M059J (cell line): Measurements from ENCODE around the gene PAX5. TPM values are rescaled to one million over a fixed set of nuclear protein-coding genes. Genes with fewer than 3 reads are reported as not detected.

ENCODE experiments used
- DNase-seq: peaks from one replicate; pipeline ENCODE4 v3.0.0-alpha.2; 2012; ENCODE audit warnings: low read depth
- total RNA-seq: library from RNA; depleted of rRNA; stranded (reverse); fragments of >200 nt; shearing (Covaris generic); gene quantifications from 2 replicates; pipeline ENCODE4 v1.2.3, GENCODE V29; 2014

PAX5 gene
- total RNA-seq, 1 experiment from 2014 or later: not detected

GRCh38 chr9:36961561-36962325 lies 72.3 kb downstream of the PAX5 start:
- no peak for DNase-seq

DNA sequence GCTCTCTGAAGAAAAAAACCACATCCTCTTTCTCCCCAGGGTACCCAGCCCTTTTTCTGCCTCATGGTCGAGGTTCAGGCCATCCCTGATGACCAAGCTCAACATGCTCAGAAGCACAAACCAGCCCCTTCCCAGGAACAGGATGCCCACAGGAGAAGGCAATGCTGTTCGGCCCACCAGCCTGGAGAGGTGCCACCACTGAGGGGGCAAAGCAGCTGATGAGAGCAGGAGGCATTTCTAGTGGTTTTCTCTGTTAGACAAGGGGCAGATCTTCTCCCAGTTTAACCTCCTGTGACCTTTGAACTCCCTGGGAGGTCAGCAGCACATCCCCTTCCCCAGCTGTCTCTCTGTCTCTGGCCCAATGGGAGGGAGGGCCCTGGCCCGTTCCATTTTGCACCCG lies 73.0 kb downstream of the PAX5 start:
- no peak for DNase-seq

- no peak for DNase-seq
These were observed 73.5 kb downstream of the PAX5 start for GRCh38 chr9:36960575-36960955.

GRCh38 chr9:36959681-36960574 lies 74.1 kb downstream of the PAX5 start:
- no peak for DNase-seq

GRCh38 chr9:36956908-36957307 lies 77.2 kb downstream of the PAX5 start:
- no peak for DNase-seq

DNA sequence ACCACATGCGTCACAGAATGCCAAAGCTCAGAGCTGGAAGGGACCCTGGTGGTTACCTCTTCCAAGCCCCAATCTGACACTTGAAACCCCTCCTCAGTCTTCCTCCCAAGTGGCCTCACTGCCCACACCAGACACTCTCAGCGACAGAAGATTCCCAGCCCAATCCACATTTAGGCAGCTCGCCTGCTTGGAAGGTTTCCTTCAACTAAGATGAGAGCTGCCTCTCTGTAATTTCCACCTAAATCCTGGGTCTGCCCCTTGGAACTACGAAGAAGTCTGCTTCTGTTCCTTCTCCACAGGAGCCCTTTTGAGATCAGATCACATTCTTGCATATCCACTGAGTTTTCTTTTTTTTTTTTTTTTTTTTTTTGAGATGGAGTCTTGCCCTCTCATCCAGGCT lies 83.7 kb downstream of the PAX5 start:
- no peak for DNase-seq

- no peak for DNase-seq
These were observed 84.6 kb downstream of the PAX5 start for GRCh38 chr9:36949466-36949865.

- no peak for DNase-seq
These were observed 86.0 kb downstream of the PAX5 start for GRCh38 chr9:36948051-36948450.

- DNase-seq: peak; percentile 85
These were observed 87.4 kb downstream of the PAX5 start for GRCh38 chr9:36946653-36947052.

DNA sequence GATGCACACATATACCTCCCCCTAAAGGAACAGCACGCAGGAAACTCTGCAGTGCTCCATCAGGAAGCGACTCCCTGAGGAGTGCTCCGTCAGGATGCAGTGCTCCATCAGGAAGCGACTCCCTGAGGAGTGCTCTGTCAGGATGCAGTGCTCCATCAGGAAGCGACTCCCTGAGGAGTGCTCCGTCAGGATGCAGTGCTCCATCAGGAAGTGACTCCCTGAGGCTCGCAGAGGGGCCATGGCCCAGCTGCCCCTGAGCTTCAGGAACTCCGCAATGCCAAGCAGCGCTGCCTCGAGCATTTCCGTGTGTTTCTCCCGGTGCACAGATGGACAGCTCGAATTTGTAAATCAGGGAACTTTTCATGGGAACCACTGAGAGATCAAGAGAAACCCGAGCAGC lies 88.1 kb downstream of the PAX5 start:
- no peak for DNase-seq

- no peak for DNase-seq
These were observed 91.2 kb downstream of the PAX5 start for GRCh38 chr9:36942891-36943290.

- DNase-seq: no peak
These were observed 92.6 kb downstream of the PAX5 start for GRCh38 chr9:36941441-36941840.

DNA sequence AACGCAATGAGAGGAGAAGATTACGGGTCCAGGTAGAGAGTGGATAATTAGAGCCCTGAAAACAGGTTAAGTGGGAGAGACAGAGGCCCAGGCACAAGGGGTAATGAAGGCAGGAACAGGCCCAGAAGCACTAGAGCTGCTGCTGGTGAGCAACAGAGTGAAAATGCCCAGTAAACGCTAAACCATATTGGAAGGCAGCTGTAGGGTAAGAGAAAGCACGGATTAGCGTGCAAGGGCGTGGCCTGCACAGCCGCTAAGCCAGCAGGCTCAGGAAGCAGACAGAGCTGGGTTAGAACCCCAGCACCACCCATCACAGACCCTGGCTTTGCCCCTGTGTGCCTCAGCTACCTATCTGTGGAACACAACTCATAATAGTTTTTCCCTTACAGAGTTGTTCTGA lies 93.2 kb downstream of the PAX5 start:
- no peak for DNase-seq

GRCh38 chr9:36940500-36940853 lies 93.6 kb downstream of the PAX5 start:
- DNase-seq: no peak

DNA sequence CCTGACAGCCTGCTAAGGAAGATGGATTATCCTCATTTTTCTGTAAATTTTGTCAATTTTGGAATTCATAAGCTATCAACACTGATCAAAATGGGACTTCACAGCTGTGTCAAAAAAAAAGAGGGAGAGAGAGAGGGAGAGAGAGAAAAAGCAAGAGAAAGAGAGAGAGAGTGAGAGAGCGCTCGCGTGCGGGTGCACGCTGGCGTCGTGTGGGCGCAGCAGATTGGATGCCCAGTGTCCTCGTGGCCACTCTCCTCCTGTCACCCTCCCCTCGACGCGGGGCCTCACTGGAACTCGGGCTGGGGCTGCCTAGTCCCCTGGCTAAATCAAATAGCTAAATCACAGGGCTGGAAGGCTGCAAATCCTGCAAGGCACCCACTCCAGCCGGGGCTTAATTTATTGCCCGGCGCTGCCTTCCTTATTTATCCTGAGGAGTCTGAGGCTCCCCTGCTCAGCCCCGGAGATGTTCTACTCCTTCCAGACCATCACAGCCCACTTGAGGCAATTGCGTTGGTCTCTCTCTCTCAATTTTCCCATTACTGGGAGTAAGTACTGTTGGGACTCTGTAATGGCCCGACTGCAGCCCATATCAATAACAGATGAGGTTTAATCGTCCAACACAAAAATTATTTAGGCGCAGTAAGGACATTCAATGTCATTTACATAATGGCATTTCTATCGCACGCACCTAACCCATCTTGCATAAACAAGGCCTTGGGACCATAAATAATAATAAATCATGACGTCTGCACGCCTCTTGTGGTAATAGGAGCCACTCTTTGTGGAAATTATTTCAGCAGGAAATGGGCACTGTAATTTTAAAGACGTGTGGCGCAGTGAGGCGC lies 94.2 kb downstream of the PAX5 start:
- no peak for DNase-seq

DNA sequence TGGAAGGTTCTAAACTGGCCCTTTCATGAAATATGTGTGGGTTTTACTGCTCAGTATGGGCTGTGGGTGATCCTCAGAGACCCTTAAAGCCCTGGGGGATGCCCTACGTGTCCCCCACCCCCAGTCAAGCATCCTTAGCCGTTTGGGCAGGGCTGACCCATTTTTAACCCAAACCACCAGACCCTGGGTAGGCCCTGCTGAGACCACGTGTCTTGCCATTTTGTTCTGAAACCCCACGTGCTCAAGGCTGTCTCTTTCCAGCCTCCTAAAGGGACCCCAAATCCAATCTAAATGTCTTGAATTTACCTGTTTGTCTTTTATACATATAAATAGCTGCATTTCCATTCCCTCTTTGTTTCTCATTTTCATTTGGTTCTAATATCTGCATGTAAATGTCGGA lies 94.9 kb downstream of the PAX5 start:
- no peak for DNase-seq

DNA sequence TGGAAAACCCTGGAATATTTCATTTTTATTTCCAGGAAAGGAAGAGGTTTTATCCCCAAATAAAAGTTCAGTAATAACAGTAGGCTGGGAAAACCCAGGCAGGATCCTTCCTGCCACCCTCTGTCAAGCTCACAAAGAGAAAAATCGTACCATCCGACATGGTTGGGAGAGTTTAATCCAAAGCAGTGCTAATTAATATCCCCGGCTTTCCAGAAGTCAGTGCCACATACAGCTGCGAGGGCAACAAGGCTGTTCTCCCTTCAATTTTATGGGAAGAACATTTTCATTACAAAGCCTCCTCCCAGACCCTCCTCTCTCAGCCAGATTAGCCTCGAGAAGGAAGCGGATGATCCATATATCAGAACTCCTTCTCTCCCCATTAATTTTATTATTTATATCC lies 95.5 kb downstream of the PAX5 start:
- DNase-seq: no peak

- DNase-seq: no peak
These were observed 96.1 kb downstream of the PAX5 start for GRCh38 chr9:36937951-36938350.

GRCh38 chr9:36937346-36937745 lies 96.7 kb downstream of the PAX5 start:
- DNase-seq: no peak

GRCh38 chr9:36936498-36936831 lies 97.6 kb downstream of the PAX5 start:
- DNase-seq: peak; percentile 30

GRCh38 chr9:36935768-36936497 lies 98.1 kb downstream of the PAX5 start:
- peak; percentile 5 for DNase-seq

GRCh38 chr9:36935332-36935731 lies 98.7 kb downstream of the PAX5 start:
- no peak for DNase-seq
